ENCODE results near the gene CBX8.

GRCh38 chr17:79841369-79842135 lies 44.7 kb upstream of the CBX8 start:
- TF ChIP-seq GATA2 (IDR thresholded peaks at IDR 0.05; ENCODE audit: low read depth, low read length), result no peak
- TF ChIP-seq GATA3 (IDR thresholded peaks at IDR 0.05; ENCODE audit: low read depth, low read length), result no peak

All from SH-SY5Y (cell line).